ENCODE results near the gene WWTR1.

Gene WWTR1

GRCh38 chr3:149572796-149573414 lies 84.9 kb downstream of the WWTR1 start:
- TF ChIP-seq TAF1 (IDR thresholded peaks at IDR 0.05; ENCODE audit: borderline replicate concordance, insufficient read depth, low read length) (no peak), SIN3A (IDR thresholded peaks at IDR 0.05; ENCODE audit: borderline replicate concordance, insufficient read depth, low read length) (no peak), REST (IDR thresholded peaks at IDR 0.05; ENCODE audit: insufficient read depth in 1 of 2, low read depth in 2 of 2, low read length in 2 of 2) (no peak), POLR2AphosphoS5 (IDR thresholded peaks at IDR 0.05; ENCODE audit: low read depth, low read length) (no peak), FOXP2 (optimal IDR thresholded peaks at IDR 0.05; ENCODE audit: borderline replicate concordance, extremely low read depth, extremely low read length, insufficient read depth) (no peak)

- TF ChIP-seq POLR2AphosphoS5 (IDR thresholded peaks at IDR 0.05; ENCODE audit: low read depth, low read length) (no peak), TAF1 (IDR thresholded peaks at IDR 0.05; ENCODE audit: borderline replicate concordance, insufficient read depth, low read length) (no peak), FOXP2 (optimal IDR thresholded peaks at IDR 0.05; ENCODE audit: borderline replicate concordance, extremely low read depth, extremely low read length, insufficient read depth) (no peak)
Measured at GRCh38 chr3:149571381-149571780, 86.4 kb downstream of the WWTR1 start.

- no peak for TF ChIP-seq REST (IDR thresholded peaks at IDR 0.05; ENCODE audit: insufficient read depth in 1 of 2, low read depth in 2 of 2, low read length in 2 of 2)
- TF ChIP-seq SIN3A (IDR thresholded peaks at IDR 0.05; ENCODE audit: borderline replicate concordance, insufficient read depth, low read length) = no peak
- TF ChIP-seq POLR2AphosphoS5 (IDR thresholded peaks at IDR 0.05; ENCODE audit: low read depth, low read length) = no peak
- TF ChIP-seq FOXP2 (optimal IDR thresholded peaks at IDR 0.05; ENCODE audit: borderline replicate concordance, extremely low read depth, extremely low read length, insufficient read depth) = no peak
Measured at GRCh38 chr3:149570016-149570415, 87.8 kb downstream of the WWTR1 start.

GRCh38 chr3:149567381-149567780 lies 90.4 kb downstream of the WWTR1 start:
- TF ChIP-seq SIN3A (IDR thresholded peaks at IDR 0.05; ENCODE audit: borderline replicate concordance, insufficient read depth, low read length) = no peak
- no peak for TF ChIP-seq POLR2AphosphoS5 (IDR thresholded peaks at IDR 0.05; ENCODE audit: low read depth, low read length)
- no peak for TF ChIP-seq TAF1 (IDR thresholded peaks at IDR 0.05; ENCODE audit: borderline replicate concordance, insufficient read depth, low read length)
- no peak for TF ChIP-seq FOXP2 (optimal IDR thresholded peaks at IDR 0.05; ENCODE audit: borderline replicate concordance, extremely low read depth, extremely low read length, insufficient read depth)
- no peak for TF ChIP-seq REST (IDR thresholded peaks at IDR 0.05; ENCODE audit: insufficient read depth in 1 of 2, low read depth in 2 of 2, low read length in 2 of 2)

- TF ChIP-seq POLR2AphosphoS5 (IDR thresholded peaks at IDR 0.05; ENCODE audit: low read depth, low read length) (no peak), REST (IDR thresholded peaks at IDR 0.05; ENCODE audit: insufficient read depth in 1 of 2, low read depth in 2 of 2, low read length in 2 of 2) (no peak), TAF1 (IDR thresholded peaks at IDR 0.05; ENCODE audit: borderline replicate concordance, insufficient read depth, low read length) (no peak), SIN3A (IDR thresholded peaks at IDR 0.05; ENCODE audit: borderline replicate concordance, insufficient read depth, low read length) (no peak), FOXP2 (optimal IDR thresholded peaks at IDR 0.05; ENCODE audit: borderline replicate concordance, extremely low read depth, extremely low read length, insufficient read depth) (no peak)
Measured at GRCh38 chr3:149566292-149566975, 91.4 kb downstream of the WWTR1 start.

Measured in PFSK-1 (cell line).